22Rv1 (cell line): ENCODE measurements around the gene LOXL3.

ENCODE experiments used
- ZFX ChIP-seq: fragments of 450-650 bp; IDR thresholded peaks from 2 replicates; pipeline ENCODE4 v1.6.1; 2017; ENCODE audit warnings: antibody characterized with exemption, borderline replicate concordance
- TF ChIP-seq, protein P1 (sequence below): fragments of 450-650 bp; IDR thresholded peaks from 2 replicates; pipeline ENCODE4 v1.5.1; 2017; ENCODE audit warnings: mild to moderate bottlenecking

DNA sequence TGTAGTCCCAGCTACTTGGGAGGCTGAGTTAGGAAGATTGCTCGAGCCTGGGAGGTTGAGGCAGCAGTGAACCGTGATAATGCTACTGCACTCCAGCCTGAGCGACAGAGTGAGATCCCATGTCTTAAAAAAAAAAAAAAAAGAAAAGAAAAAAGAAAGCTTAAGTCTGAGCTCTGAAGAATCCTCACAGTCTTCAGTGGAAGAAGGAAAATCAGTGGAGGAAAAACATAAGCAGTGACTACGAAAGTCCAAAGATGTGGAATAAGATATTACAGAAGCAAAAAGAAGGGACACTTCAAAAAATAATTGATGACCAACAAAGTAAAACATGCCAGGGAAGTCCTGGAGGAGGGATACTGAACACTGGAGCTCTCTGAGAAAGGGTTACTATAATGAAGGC is 43.5 kb downstream of the LOXL3 start:
- TF ChIP-seq, protein P1, sequence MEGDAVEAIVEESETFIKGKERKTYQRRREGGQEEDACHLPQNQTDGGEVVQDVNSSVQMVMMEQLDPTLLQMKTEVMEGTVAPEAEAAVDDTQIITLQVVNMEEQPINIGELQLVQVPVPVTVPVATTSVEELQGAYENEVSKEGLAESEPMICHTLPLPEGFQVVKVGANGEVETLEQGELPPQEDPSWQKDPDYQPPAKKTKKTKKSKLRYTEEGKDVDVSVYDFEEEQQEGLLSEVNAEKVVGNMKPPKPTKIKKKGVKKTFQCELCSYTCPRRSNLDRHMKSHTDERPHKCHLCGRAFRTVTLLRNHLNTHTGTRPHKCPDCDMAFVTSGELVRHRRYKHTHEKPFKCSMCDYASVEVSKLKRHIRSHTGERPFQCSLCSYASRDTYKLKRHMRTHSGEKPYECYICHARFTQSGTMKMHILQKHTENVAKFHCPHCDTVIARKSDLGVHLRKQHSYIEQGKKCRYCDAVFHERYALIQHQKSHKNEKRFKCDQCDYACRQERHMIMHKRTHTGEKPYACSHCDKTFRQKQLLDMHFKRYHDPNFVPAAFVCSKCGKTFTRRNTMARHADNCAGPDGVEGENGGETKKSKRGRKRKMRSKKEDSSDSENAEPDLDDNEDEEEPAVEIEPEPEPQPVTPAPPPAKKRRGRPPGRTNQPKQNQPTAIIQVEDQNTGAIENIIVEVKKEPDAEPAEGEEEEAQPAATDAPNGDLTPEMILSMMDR, result no peak
- no peak for TF ChIP-seq ZFX
